NB4 (cell line): ENCODE measurements around the gene SSMEM1.
A peak's percentile ranks its signal among the peaks of the same experiment; 100 is the strongest.

ENCODE experiments used
- DNase-seq: peaks from one replicate; pipeline ENCODE4 v3.0.0; 2010; ENCODE audit warnings: low read depth
- H3K4me3 ChIP-seq: one replicate; pipeline ENCODE4 v1.5.1; 2011; ENCODE audit warnings: mild to moderate bottlenecking, low read depth, low read length, moderate library complexity
- MYC ChIP-seq: IDR thresholded peaks from 2 replicates; pipeline ENCODE4 v1.6.1; 2011; ENCODE audit warnings: low read depth, low read length
- POLR2A ChIP-seq: IDR thresholded peaks from 2 replicates; pipeline ENCODE4 v1.6.1; 2011; ENCODE audit warnings: mild to moderate bottlenecking; ENCODE audit not compliant: insufficient read length; ENCODE audit errors: extremely low read depth
- TF ChIP-seq, protein P1 (sequence below): IDR thresholded peaks from 2 replicates; pipeline ENCODE4 v1.6.1; 2011; ENCODE audit warnings: low read depth, low read length
- TF ChIP-seq, protein P2 (sequence below): IDR thresholded peaks from one replicate; pipeline ENCODE4 v1.5.1; 2012; ENCODE audit warnings: low read depth, low read length

The SSMEM1 gene, protein sequence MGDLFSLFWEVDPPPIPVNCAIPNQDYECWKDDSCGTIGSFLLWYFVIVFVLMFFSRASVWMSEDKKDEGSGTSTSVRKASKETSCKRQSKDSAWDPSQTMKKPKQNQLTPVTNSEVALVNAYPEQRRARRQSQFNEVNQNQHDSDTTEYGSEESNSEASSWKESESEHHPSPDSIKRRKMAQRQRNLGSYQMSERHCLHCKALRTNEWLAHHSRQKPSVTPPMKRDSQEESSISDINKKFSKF

DNA sequence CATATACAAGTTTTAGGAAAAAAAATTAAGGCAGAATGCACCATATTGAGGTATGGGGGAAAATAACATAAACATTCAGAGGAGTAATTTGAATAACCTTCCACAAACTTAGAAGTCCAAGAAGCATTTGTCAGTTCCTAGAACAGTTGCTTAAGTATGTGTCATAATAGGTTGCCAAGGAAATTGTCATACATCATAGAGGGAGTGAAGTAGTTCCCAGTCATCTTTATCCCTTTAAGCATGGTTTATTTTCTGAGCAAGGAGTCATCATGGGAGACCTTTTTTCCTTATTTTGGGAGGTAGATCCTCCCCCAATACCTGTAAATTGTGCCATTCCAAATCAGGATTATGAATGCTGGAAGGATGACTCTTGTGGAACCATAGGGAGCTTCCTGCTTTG, at the start of gene SSMEM1:
TSS of gene SSMEM1 (plus strand) at position 219 of the 400 bp plus-strand sequence. CDS start at position 270, 51 bp downstream.
- no peak within 1 kb of the TSS for H3K4me3 ChIP-seq
- peak; percentile 27 for DNase-seq
- TF ChIP-seq, protein P1, sequence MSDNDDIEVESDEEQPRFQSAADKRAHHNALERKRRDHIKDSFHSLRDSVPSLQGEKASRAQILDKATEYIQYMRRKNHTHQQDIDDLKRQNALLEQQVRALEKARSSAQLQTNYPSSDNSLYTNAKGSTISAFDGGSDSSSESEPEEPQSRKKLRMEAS = no peak
- TF ChIP-seq MYC (no peak), POLR2A (no peak)
- TF ChIP-seq, protein P2, sequence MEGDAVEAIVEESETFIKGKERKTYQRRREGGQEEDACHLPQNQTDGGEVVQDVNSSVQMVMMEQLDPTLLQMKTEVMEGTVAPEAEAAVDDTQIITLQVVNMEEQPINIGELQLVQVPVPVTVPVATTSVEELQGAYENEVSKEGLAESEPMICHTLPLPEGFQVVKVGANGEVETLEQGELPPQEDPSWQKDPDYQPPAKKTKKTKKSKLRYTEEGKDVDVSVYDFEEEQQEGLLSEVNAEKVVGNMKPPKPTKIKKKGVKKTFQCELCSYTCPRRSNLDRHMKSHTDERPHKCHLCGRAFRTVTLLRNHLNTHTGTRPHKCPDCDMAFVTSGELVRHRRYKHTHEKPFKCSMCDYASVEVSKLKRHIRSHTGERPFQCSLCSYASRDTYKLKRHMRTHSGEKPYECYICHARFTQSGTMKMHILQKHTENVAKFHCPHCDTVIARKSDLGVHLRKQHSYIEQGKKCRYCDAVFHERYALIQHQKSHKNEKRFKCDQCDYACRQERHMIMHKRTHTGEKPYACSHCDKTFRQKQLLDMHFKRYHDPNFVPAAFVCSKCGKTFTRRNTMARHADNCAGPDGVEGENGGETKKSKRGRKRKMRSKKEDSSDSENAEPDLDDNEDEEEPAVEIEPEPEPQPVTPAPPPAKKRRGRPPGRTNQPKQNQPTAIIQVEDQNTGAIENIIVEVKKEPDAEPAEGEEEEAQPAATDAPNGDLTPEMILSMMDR = no peak

DNA sequence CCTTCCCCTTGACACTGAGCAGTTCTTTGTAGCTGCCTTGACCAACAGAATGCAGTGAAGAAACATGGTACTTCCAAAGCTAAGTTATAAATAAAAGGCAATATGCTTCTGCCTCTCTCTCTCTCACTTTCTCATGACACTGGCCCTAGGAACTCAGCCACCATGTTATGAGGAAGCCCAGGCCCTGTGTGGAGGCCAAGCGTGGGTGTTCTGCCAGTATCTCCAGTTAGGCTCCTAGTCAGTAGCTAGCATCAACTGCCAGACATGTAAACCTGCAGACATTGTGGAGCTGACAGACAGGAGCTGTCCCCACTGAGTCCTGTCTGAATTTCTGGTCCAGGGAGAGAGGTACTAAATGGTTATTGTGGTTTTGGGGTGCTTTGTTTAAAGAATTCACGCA, 47.6 kb upstream of the SSMEM1 start:
- no peak overlapping the region for H3K4me3 ChIP-seq
- no peak for DNase-seq

DNA sequence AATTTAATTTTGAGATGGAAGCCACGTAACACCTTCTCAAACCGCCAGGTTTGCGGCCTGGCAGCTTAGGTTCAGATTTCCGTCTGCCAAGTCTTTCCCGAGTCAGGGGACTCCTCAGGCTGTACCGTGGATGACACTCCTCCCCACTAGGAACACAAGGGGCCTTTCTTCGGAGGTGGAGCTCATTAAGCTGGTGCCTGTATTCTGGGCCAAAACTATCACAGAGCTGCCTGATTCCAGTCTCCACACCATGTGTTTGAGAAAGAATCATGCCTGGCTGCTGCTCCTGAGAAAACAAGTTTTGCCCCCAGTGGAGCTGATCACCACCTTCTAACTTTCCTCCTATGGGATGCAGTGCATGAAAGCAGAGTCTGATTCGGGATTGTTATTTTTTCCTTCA, 47.2 kb upstream of the SSMEM1 start:
- no peak overlapping the region for H3K4me3 ChIP-seq
- TF ChIP-seq, protein P1 = no peak
- TF ChIP-seq MYC (no peak), POLR2A (no peak)
- TF ChIP-seq, protein P2 = no peak
- DNase-seq = no peak

More for the DNA sequence above, 47.6 kb upstream of the SSMEM1 start:
- no peak for TF ChIP-seq POLR2A
- TF ChIP-seq, protein P1 = no peak
- no peak for TF ChIP-seq MYC
- TF ChIP-seq, protein P2 = no peak

DNA sequence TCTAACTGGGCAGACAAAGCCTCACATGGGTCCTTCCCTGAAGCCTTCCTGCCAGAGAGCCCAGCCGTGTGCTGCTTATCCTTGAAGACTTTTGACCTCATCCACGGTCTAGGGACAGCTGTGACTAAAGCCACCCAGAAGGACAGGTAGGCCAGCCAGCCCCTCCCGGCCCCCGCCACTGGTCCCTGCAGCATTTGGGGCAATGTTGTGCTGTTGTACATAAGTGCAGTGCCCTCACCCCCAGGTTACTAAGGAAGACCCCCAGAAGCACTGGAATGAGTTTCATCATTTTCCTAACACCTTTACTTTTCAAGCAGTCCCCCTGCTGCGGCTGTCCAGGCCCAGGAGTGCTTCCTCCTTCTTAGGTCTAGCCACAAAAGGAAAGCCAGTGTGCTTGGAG, 45.5 kb upstream of the SSMEM1 start:
- no peak for TF ChIP-seq MYC
- TF ChIP-seq, protein P2 = no peak
- TF ChIP-seq, protein P1 = no peak
- no peak for TF ChIP-seq POLR2A
- no peak overlapping the region for H3K4me3 ChIP-seq
- DNase-seq = no peak

DNA sequence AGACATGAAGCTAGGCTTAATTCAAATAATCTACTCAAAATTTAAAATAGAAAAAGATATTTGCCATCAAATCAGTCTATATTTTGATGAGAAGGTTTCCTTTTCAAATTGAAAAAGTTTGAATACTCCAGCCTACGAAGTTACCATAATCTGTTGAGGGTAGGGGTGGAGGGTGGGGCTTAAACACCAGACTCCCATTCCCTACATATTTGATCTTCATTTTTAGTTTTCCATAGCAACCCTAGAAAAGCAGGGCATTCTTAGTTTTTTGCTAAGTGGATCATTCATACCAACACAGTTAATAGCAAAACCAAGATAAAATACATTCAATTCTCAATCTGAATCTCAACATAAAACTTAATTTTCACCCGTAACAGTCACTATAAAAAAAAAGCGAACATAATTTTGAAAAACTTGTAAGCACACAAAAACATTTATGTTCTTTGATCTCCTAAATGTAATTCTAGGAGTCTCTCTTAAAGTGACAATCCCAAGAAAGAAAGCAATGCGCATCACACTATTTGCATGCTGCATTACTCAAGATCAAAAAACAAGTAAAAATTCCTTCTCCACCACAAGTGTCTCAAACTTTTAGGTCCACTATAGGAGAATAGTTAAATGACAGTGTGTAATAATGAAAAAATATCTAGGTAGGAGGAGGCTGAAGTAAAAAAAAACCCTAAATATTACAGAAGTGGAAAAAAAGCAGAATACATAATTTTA, 33.3 kb upstream of the SSMEM1 start:
- no peak overlapping the region for H3K4me3 ChIP-seq
- no peak for DNase-seq
- TF ChIP-seq, protein P1 = no peak

DNA sequence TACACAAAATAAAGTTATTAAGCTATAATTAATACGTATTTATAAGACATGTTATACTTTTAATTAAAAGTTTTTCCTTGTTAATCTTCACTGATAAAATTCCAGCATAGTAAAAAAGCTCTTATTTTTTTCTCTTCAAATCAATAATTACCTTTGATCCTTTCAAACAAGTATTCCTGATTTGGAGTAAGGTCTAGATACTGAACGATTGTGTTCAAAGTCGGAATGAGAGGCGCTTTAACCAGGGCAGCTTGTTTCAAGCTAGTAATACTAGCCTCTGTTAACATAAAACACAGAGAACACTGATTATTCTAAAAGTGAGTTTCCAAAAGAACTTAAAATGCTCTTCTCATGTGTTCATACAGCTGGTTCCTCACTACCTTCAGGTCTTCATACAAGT, 29.4 kb upstream of the SSMEM1 start:
- no peak overlapping the region for H3K4me3 ChIP-seq
- DNase-seq = no peak
- TF ChIP-seq POLR2A = no peak
- TF ChIP-seq, protein P1 = no peak
- TF ChIP-seq, protein P2 = no peak
- TF ChIP-seq MYC = no peak
